ENCODE data around the gene RDH11.

The RDH11 gene, protein sequence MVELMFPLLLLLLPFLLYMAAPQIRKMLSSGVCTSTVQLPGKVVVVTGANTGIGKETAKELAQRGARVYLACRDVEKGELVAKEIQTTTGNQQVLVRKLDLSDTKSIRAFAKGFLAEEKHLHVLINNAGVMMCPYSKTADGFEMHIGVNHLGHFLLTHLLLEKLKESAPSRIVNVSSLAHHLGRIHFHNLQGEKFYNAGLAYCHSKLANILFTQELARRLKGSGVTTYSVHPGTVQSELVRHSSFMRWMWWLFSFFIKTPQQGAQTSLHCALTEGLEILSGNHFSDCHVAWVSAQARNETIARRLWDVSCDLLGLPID

DNA sequence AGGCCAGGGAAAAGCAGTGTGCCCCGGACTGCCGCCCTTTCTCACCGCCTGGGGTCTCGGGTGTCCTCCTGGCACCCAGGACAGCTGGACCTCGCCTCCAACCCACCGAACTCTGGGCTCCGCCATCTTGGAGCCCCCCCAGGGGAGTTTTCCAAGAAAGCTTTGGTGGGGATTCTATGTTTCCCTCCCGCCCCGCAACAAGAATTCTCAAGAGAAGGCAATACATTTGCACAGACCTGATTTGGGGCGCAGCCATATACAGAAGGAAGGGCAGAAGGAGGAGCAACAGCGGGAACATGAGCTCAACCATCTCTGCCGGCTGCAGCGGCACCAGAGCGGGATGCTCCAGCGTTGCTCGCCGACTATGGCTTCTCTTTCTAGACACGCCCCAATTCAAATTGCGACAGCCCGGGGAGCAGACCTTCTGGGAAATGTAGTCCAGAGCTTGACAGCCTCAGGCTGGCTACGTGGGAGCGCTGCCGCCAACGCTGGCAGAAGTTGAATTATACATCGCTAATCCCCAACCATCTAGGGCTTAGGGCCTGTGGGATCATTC is at the start of gene RDH11:
TSS of gene RDH11 (minus strand) at position 371 of the 556 bp plus-strand sequence. CDS start at position 310, 61 bp downstream.
- TF ChIP-seq, protein P1, sequence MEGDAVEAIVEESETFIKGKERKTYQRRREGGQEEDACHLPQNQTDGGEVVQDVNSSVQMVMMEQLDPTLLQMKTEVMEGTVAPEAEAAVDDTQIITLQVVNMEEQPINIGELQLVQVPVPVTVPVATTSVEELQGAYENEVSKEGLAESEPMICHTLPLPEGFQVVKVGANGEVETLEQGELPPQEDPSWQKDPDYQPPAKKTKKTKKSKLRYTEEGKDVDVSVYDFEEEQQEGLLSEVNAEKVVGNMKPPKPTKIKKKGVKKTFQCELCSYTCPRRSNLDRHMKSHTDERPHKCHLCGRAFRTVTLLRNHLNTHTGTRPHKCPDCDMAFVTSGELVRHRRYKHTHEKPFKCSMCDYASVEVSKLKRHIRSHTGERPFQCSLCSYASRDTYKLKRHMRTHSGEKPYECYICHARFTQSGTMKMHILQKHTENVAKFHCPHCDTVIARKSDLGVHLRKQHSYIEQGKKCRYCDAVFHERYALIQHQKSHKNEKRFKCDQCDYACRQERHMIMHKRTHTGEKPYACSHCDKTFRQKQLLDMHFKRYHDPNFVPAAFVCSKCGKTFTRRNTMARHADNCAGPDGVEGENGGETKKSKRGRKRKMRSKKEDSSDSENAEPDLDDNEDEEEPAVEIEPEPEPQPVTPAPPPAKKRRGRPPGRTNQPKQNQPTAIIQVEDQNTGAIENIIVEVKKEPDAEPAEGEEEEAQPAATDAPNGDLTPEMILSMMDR (conservative IDR thresholded peaks at IDR 0.05): no peak
- TF ChIP-seq ZFX (IDR thresholded peaks at IDR 0.05): no peak

DNA sequence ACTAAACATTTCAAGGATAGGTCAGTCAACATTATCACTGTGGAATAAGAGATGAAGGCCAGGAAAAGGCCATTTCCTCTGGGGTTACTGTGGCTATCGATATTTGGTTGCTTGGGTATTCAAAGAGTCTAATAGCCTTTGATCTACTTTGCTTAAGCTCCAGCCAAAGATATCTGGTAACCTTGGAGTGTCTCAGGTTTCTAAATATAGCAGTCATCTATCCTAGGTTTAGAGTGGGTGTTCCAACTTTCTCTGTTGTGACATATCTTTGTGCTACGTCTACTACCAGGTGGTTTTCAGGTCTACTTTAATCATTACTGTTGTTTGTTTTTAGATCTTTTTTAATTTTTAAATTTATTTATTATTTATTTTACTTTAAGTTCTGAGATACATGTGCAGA is 48.5 kb upstream of the RDH11 start:
- H3K27ac ChIP-seq: no peak overlapping the region
- TF ChIP-seq, protein P1 (conservative IDR thresholded peaks at IDR 0.05): no peak
- TF ChIP-seq ZFX (IDR thresholded peaks at IDR 0.05): no peak

More for the DNA sequence above, at the start of gene RDH11:
- peak within 1 kb of the TSS; percentile 91 for H3K27ac ChIP-seq

DNA sequence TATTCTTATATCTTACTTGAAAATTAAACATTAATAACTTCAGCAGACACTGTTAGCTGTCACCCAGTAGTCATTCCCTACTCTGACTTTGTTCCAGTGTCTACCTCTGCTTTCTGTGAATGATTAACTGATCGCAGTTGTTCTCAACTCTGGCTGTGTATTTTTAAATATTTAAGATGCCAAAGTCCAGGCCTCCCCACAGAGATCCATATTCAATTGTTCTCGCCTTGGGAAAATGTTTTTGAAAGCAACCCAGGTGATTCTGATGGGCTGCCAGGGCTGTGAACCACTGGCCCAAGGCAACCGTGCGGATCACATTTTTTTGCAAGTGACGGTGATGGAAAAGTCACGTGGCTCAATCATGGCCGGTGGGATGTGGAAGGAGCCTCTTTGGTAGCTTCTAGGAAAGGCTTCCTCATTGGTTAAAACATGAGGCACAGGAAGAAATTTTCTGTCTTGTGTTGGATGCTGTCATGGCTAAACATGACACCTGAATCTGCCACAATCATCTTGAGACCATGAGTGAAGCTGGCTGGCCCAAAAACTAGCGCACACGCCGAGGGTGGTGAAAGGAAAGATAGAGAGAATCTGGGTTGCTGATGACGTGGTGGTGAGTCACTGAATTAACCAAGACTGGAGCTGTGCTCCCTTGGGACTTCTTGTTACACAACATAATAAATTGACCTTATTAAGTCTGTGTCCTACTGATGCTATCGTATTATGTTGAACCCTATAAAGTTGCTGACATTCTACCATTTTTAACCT is 43.4 kb upstream of the RDH11 start:
- no peak overlapping the region for H3K27ac ChIP-seq
- TF ChIP-seq ZFX (IDR thresholded peaks at IDR 0.05): no peak
- TF ChIP-seq, protein P1 (conservative IDR thresholded peaks at IDR 0.05): no peak

DNA sequence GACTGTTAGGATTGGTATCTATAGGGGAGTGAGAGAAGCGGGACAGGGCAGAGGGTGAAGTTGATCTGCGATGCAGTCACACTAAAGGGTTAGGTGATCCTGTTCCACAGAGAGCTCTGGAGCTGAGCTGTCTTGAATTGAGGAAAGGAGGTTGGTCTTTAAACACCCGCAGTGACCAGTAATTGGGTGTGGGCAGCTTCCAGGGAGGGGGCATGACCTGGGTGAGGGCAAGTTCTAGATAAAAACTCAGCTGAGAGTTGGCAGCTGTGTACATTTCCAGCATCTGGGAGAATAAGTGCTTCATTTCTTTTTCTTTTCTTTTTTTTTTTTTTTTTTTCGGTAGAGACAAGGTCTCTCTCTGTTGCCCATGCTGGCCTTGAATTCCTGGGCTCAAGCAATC is 41.2 kb upstream of the RDH11 start:
- TF ChIP-seq ZFX (IDR thresholded peaks at IDR 0.05): no peak
- TF ChIP-seq, protein P1 (conservative IDR thresholded peaks at IDR 0.05): no peak
- H3K27ac ChIP-seq: no peak overlapping the region

DNA sequence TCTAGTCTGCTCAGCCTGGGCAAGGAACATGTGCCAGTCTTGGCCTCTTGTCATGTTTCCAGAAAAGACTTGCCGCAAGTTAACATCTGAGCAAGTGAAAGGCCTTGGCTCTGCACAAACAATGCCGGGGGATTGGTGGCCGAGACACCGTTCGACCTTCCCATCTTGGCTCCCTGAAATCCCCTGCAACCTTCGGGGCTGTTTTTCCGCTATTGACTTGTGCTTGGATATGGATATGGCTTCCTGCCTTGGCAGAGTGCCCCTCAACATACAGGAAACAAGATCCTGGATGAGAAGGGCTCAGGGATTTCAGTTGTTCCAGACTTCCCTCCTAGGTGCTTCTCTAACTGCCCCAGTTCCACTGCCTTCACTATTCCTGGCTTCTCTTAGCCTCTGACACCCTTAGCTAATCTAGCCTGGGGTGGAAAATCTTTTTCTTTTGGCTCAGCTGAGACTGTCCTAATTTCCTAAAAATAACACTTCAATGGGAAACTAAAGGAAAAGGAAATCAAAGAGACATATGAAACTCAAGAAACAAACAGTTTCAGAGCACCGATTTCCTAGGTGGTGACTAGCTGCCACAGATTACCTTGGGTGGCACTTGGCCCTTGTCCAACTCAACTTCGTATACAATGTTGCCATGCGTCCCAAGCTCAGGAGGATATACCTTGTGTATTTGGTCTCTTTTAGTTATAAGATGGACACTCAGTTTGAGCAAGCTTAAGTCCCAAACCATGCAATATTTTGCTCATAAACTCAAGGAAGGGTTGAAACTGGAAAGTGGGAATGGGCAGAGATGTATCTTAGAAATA is 40.0 kb upstream of the RDH11 start:
- H3K27ac ChIP-seq: no peak overlapping the region
- TF ChIP-seq ZFX (IDR thresholded peaks at IDR 0.05): no peak
- TF ChIP-seq, protein P1 (conservative IDR thresholded peaks at IDR 0.05): no peak

DNA sequence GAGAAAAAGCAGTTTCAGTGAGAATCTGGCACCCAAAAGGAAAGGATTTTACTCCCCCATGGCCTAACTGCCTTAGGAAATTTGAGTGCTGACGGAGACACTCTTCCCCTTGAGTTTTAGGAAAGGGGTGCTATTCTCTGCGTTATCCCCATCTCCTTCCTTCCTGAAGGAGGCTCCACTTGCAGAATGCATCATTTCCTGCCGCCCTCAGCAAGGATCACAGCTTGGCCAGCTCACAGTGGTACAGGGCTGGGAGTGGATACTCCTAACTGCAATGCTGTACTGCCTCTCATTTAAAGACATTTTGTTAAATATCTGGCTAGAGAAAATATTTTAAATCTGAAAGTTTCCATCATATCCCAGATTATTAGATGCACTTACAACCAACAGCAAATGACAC is 39.1 kb upstream of the RDH11 start:
- no peak overlapping the region for H3K27ac ChIP-seq
- TF ChIP-seq, protein P1 (conservative IDR thresholded peaks at IDR 0.05): no peak
- no peak for TF ChIP-seq ZFX (IDR thresholded peaks at IDR 0.05)

All from C4-2B (cell line).